ENCODE measurements around the gene TKFC.

Gene TKFC

GRCh38 chr11:61361237-61361740 is 28.3 kb downstream of the TKFC start:
- DNase-seq (ENCODE audit: insufficient read length, low spot score) = no peak
- no peak for TF ChIP-seq PAX5 (IDR thresholded peaks at IDR 0.05; ENCODE audit: insufficient read depth, low read length, severe bottlenecking)
- TF ChIP-seq POLR2AphosphoS5 (IDR thresholded peaks at IDR 0.05; ENCODE audit: low read depth, low read length) = no peak
- no peak for TF ChIP-seq SPI1 (IDR thresholded peaks at IDR 0.05; ENCODE audit: low read depth, low read length)
- TF ChIP-seq TAF1 (IDR thresholded peaks at IDR 0.05; ENCODE audit: low read depth, low read length) = no peak
- TF ChIP-seq POLR2A (IDR thresholded peaks at IDR 0.05; ENCODE audit: low read depth, low read length) = no peak
- TF ChIP-seq POU2F2 (IDR thresholded peaks at IDR 0.05; ENCODE audit: low read depth, low read length) = no peak
- no peak for FAIRE-seq

- peak; percentile 85 for FAIRE-seq
- peak; percentile 80 for DNase-seq (ENCODE audit: insufficient read length, low spot score)
- TF ChIP-seq POLR2A (IDR thresholded peaks at IDR 0.05; ENCODE audit: low read depth, low read length) (peak; percentile 82), TAF1 (IDR thresholded peaks at IDR 0.05; ENCODE audit: low read depth, low read length) (peak; percentile 65; the same call in 1 of the 2 replicates), PAX5 (IDR thresholded peaks at IDR 0.05; ENCODE audit: insufficient read depth, low read length, severe bottlenecking) (no peak), POU2F2 (IDR thresholded peaks at IDR 0.05; ENCODE audit: low read depth, low read length) (peak; percentile 55; the same call in 1 of the 2 replicates), SPI1 (IDR thresholded peaks at IDR 0.05; ENCODE audit: low read depth, low read length) (peak; percentile 10; the same call in 1 of the 2 replicates), POLR2AphosphoS5 (IDR thresholded peaks at IDR 0.05; ENCODE audit: low read depth, low read length) (peak; percentile 85)
These were observed 28.9 kb downstream of the TKFC start, which contains the start of the genes CYB561A3 and TMEM138 for GRCh38 chr11:61361741-61362541. Gene CYB561A3 (minus strand): TSS chr11:61361882. CDS start chr11:61356713, 5,169 bp downstream. Gene TMEM138 (plus strand): TSS chr11:61362374. CDS start chr11:61364391, 2,017 bp downstream.

- no peak for FAIRE-seq
- no peak for DNase-seq (ENCODE audit: insufficient read length, low spot score)
- TF ChIP-seq PAX5 (IDR thresholded peaks at IDR 0.05; ENCODE audit: insufficient read depth, low read length, severe bottlenecking) = no peak
- TF ChIP-seq POU2F2 (IDR thresholded peaks at IDR 0.05; ENCODE audit: low read depth, low read length) = 0 out of 2 replicates have a peak, but pooled peaks have one; percentile 15
- TF ChIP-seq SPI1 (IDR thresholded peaks at IDR 0.05; ENCODE audit: low read depth, low read length) = no peak
- TF ChIP-seq POLR2AphosphoS5 (IDR thresholded peaks at IDR 0.05; ENCODE audit: low read depth, low read length) = no peak
These were observed 29.5 kb downstream of the TKFC start for GRCh38 chr11:61362542-61362875.

GRCh38 chr11:61364012-61364675 is 31.1 kb downstream of the TKFC start:
- TF ChIP-seq PAX5 (IDR thresholded peaks at IDR 0.05; ENCODE audit: insufficient read depth, low read length, severe bottlenecking) = no peak
- TF ChIP-seq SPI1 (IDR thresholded peaks at IDR 0.05; ENCODE audit: low read depth, low read length) = no peak
- TF ChIP-seq POLR2A (IDR thresholded peaks at IDR 0.05; ENCODE audit: low read depth, low read length) = no peak
- TF ChIP-seq POLR2AphosphoS5 (IDR thresholded peaks at IDR 0.05; ENCODE audit: low read depth, low read length) = no peak
- TF ChIP-seq POU2F2 (IDR thresholded peaks at IDR 0.05; ENCODE audit: low read depth, low read length) = no peak
- no peak for TF ChIP-seq TAF1 (IDR thresholded peaks at IDR 0.05; ENCODE audit: low read depth, low read length)
- no peak for FAIRE-seq
- DNase-seq (ENCODE audit: insufficient read length, low spot score) = no peak

- TF ChIP-seq SPI1 (IDR thresholded peaks at IDR 0.05; ENCODE audit: low read depth, low read length) (no peak), POU2F2 (IDR thresholded peaks at IDR 0.05; ENCODE audit: low read depth, low read length) (no peak), POLR2A (IDR thresholded peaks at IDR 0.05; ENCODE audit: low read depth, low read length) (no peak), TAF1 (IDR thresholded peaks at IDR 0.05; ENCODE audit: low read depth, low read length) (no peak), PAX5 (IDR thresholded peaks at IDR 0.05; ENCODE audit: insufficient read depth, low read length, severe bottlenecking) (no peak), POLR2AphosphoS5 (IDR thresholded peaks at IDR 0.05; ENCODE audit: low read depth, low read length) (no peak)
- FAIRE-seq = no peak
- no peak for DNase-seq (ENCODE audit: insufficient read length, low spot score)
These were observed 34.4 kb downstream of the TKFC start for GRCh38 chr11:61367406-61367805.

- DNase-seq (ENCODE audit: insufficient read length, low spot score) (no peak), FAIRE-seq (no peak)
- TF ChIP-seq POU2F2 (IDR thresholded peaks at IDR 0.05; ENCODE audit: low read depth, low read length) (no peak), SPI1 (IDR thresholded peaks at IDR 0.05; ENCODE audit: low read depth, low read length) (no peak), POLR2AphosphoS5 (IDR thresholded peaks at IDR 0.05; ENCODE audit: low read depth, low read length) (no peak), TAF1 (IDR thresholded peaks at IDR 0.05; ENCODE audit: low read depth, low read length) (no peak), PAX5 (IDR thresholded peaks at IDR 0.05; ENCODE audit: insufficient read depth, low read length, severe bottlenecking) (no peak), POLR2A (IDR thresholded peaks at IDR 0.05; ENCODE audit: low read depth, low read length) (no peak)
These were observed 35.6 kb downstream of the TKFC start for GRCh38 chr11:61368646-61369045.

- no peak for FAIRE-seq
- TF ChIP-seq POLR2AphosphoS5 (IDR thresholded peaks at IDR 0.05; ENCODE audit: low read depth, low read length) = peak; percentile 68
- no peak for TF ChIP-seq POLR2A (IDR thresholded peaks at IDR 0.05; ENCODE audit: low read depth, low read length)
- peak; percentile 16; the same call in 1 of the 2 replicates for TF ChIP-seq POU2F2 (IDR thresholded peaks at IDR 0.05; ENCODE audit: low read depth, low read length)
- no peak for TF ChIP-seq PAX5 (IDR thresholded peaks at IDR 0.05; ENCODE audit: insufficient read depth, low read length, severe bottlenecking)
- TF ChIP-seq SPI1 (IDR thresholded peaks at IDR 0.05; ENCODE audit: low read depth, low read length) = no peak
- no peak for TF ChIP-seq TAF1 (IDR thresholded peaks at IDR 0.05; ENCODE audit: low read depth, low read length)
- no peak for DNase-seq (ENCODE audit: insufficient read length, low spot score)
These were observed 36.6 kb downstream of the TKFC start for GRCh38 chr11:61369372-61370348.

- no peak for FAIRE-seq
- no peak for DNase-seq (ENCODE audit: insufficient read length, low spot score)
- TF ChIP-seq POLR2AphosphoS5 (IDR thresholded peaks at IDR 0.05; ENCODE audit: low read depth, low read length) = no peak
- no peak for TF ChIP-seq PAX5 (IDR thresholded peaks at IDR 0.05; ENCODE audit: insufficient read depth, low read length, severe bottlenecking)
- no peak for TF ChIP-seq SPI1 (IDR thresholded peaks at IDR 0.05; ENCODE audit: low read depth, low read length)
- TF ChIP-seq POLR2A (IDR thresholded peaks at IDR 0.05; ENCODE audit: low read depth, low read length) = no peak; the same call in 1 of the 2 replicates
- no peak for TF ChIP-seq TAF1 (IDR thresholded peaks at IDR 0.05; ENCODE audit: low read depth, low read length)
- no peak for TF ChIP-seq POU2F2 (IDR thresholded peaks at IDR 0.05; ENCODE audit: low read depth, low read length)
These were observed 37.4 kb downstream of the TKFC start for GRCh38 chr11:61370349-61371005.
